GM21447 (cell line): ENCODE results near the gene FRMPD4.
"Not testable (repeated sequence)": the region's sequence is repeated elsewhere in the genome, so short reads cannot be mapped to it uniquely, and the experiment has no call there.

Experiments used
- ATAC-seq: cut with Tn5 transposase; IDR thresholded peaks from one replicate; pipeline ENCODE4 v1.9.1; 2021; ENCODE audit not compliant: unreplicated experiment

FRMPD4 gene

GRCh38 chrX:12138361-12139313, at the start of gene FRMPD4:
TSS of gene FRMPD4 (plus strand) at chrX:12138473. CDS start at chrX:12138972, 499 bp downstream.
- ATAC-seq, result no peak

- no peak for ATAC-seq
These were observed 48.5 kb upstream of the FRMPD4 start for GRCh38 chrX:12089740-12090139.

- ATAC-seq, result no peak
These were observed 25.0 kb upstream of the FRMPD4 start for GRCh38 chrX:12113321-12113720.

GRCh38 chrX:12115377-12115776, 22.9 kb upstream of the FRMPD4 start:
- ATAC-seq, result no peak

GRCh38 chrX:12118134-12118533, 20.1 kb upstream of the FRMPD4 start:
- ATAC-seq, result no peak

- no peak for ATAC-seq
These were observed 10.3 kb upstream of the FRMPD4 start for GRCh38 chrX:12128017-12128416.

- no peak for ATAC-seq
These were observed 317 bp upstream of the FRMPD4 start for GRCh38 chrX:12137951-12138360.

GRCh38 chrX:12139934-12140611, 1.8 kb downstream of the FRMPD4 start:
- no peak for ATAC-seq

- no peak for ATAC-seq
These were observed 3.2 kb downstream of the FRMPD4 start for GRCh38 chrX:12141511-12141910.

GRCh38 chrX:12142661-12143060, 4.4 kb downstream of the FRMPD4 start:
- ATAC-seq, result no peak

- ATAC-seq, result no peak
These were observed 7.1 kb downstream of the FRMPD4 start for GRCh38 chrX:12145402-12145801.

GRCh38 chrX:12149670-12150407, 11.6 kb downstream of the FRMPD4 start:
- no peak for ATAC-seq

GRCh38 chrX:12153317-12153716, 15.0 kb downstream of the FRMPD4 start:
- ATAC-seq, result no peak

- no peak for ATAC-seq
These were observed 15.5 kb downstream of the FRMPD4 start for GRCh38 chrX:12153741-12154140.

- no peak for ATAC-seq
These were observed 21.5 kb downstream of the FRMPD4 start for GRCh38 chrX:12159799-12160198.

GRCh38 chrX:12162420-12162819, 24.1 kb downstream of the FRMPD4 start:
- ATAC-seq, result no peak

- ATAC-seq, result not testable (repeated sequence)
These were observed 25.9 kb downstream of the FRMPD4 start for GRCh38 chrX:12164180-12164579.

GRCh38 chrX:12170755-12171154, 32.5 kb downstream of the FRMPD4 start:
- ATAC-seq, result no peak

- no peak for ATAC-seq
These were observed 36.1 kb downstream of the FRMPD4 start for GRCh38 chrX:12174358-12174757.

GRCh38 chrX:12197030-12197429, 58.8 kb downstream of the FRMPD4 start:
- no peak for ATAC-seq

GRCh38 chrX:12206413-12206812, 68.1 kb downstream of the FRMPD4 start:
- ATAC-seq, result no peak
